H1 (cell line): ENCODE data around the gene SIK2. TPM values are rescaled to one million over a fixed set of nuclear protein-coding genes. Genes with fewer than 3 reads are reported as not detected.

ENCODE experiments used
- CTCF ChIA-PET: fragments of 300-600 bp; sonication (Branson Sonifier 250); formaldehyde crosslinking; loops from one replicate; lab custom pipeline; 2021; ENCODE audit not compliant: partially characterized antibody; lab: Charles Lee
- POLR2A ChIA-PET: fragments of 300-600 bp; sonication (Branson Sonifier 250); formaldehyde crosslinking; loops from one replicate; lab custom pipeline; 2021; ENCODE audit warnings: inconsistent platforms; ENCODE audit not compliant: partially characterized antibody; lab: Charles Lee
- DNase-seq, 2 experiments: peaks; one replicate each; pipeline versions ENCODE4 v3.0.0 to v3.0.0-alpha.2; 2010 to 2022; ENCODE audit warnings: low spot score in 2 of 2, low read depth in 1 of 2, mixed read lengths in 1 of 2
- FAIRE-seq: peaks from 2 replicates; lab custom pipeline; 2011; peaks lifted over from hg19 to GRCh38; lab: Jason Lieb, UNC
- H2AFZ ChIP-seq: 2 replicates; pipeline ENCODE4 v1.8.1; 2012; ENCODE audit warnings: low read length, inconsistent platforms
- H2AK5ac ChIP-seq: 2 replicates; pipeline ENCODE4 v1.6.1; 2013; ENCODE audit warnings: low read depth, low read length
- H2BK120ac ChIP-seq: replicated peaks from 2 replicates; pipeline ENCODE3; 2013; ENCODE audit warnings: low read depth, low read length, inconsistent platforms
- H2BK12ac ChIP-seq: 2 replicates; pipeline ENCODE4 v1.6.1; 2013; ENCODE audit warnings: low read depth, low read length
- H2BK15ac ChIP-seq: 2 replicates; pipeline ENCODE4 v1.6.1; 2013; ENCODE audit warnings: low read length
- H2BK20ac ChIP-seq: 2 replicates; pipeline ENCODE4 v1.6.1; 2013; ENCODE audit warnings: low read length
- H2BK5ac ChIP-seq: 2 replicates; pipeline ENCODE4 v1.6.1; 2013; ENCODE audit warnings: low read depth, low read length
- H3K14ac ChIP-seq: 2 replicates; pipeline ENCODE4 v1.6.1; 2013; ENCODE audit warnings: inconsistent platforms; ENCODE audit not compliant: insufficient read length
- H3K18ac ChIP-seq: 2 replicates; pipeline ENCODE4 v1.6.1; 2013; ENCODE audit warnings: low read length; ENCODE audit errors: extremely low read depth
- H3K23ac ChIP-seq: 2 replicates; pipeline ENCODE4 v1.6.1; 2013; ENCODE audit warnings: inconsistent platforms; ENCODE audit not compliant: insufficient read length
- H3K23me2 ChIP-seq: 2 replicates; pipeline ENCODE4 v1.6.1; 2013; ENCODE audit warnings: low read depth, low read length
- H3K27ac ChIP-seq: 2 replicates; pipeline ENCODE4 v1.6.1; 2011; ENCODE audit warnings: low read depth, low read length, inconsistent platforms
- H3K27me3 ChIP-seq, 4 experiments: replicated peaks in 1 of 4; 1 replicate in 1 of 4; 2 replicates in 3 of 4; pipeline versions ENCODE4 v1.6.1 to v1.8.1; 2011 to 2013; ENCODE audit warnings: low read length in 3 of 4, mild to moderate bottlenecking in 3 of 4, inconsistent platforms in 2 of 4, mixed read lengths in 2 of 4, moderate library complexity in 1 of 4; ENCODE audit not compliant: control insufficient read depth in 3 of 4, insufficient read depth in 3 of 4; ENCODE audit errors: extremely low read depth in 1 of 4
- H3K36me3 ChIP-seq, 4 experiments: 2 replicates each; pipeline versions ENCODE4 v1.6.1 to v1.8.1; 2011 to 2013; ENCODE audit warnings: mild to moderate bottlenecking in 4 of 4, low read length in 3 of 4, moderate library complexity in 2 of 4, control low read depth in 1 of 4, inconsistent platforms in 1 of 4; ENCODE audit not compliant: insufficient read depth in 4 of 4, control insufficient read depth in 2 of 4
- H3K4ac ChIP-seq: replicated peaks from 2 replicates; pipeline ENCODE3; 2013; ENCODE audit warnings: low read length, low read depth, mixed read lengths, inconsistent platforms; ENCODE audit not compliant: insufficient read length
- H3K4me1 ChIP-seq, 4 experiments: replicated peaks in 1 of 4; 1 replicate in 1 of 4; 2 replicates in 3 of 4; pipeline versions ENCODE4 v1.6.1 to v1.8.1; 2011 to 2013; ENCODE audit warnings: low read length in 3 of 4, inconsistent platforms in 2 of 4, mixed read lengths in 1 of 4; ENCODE audit not compliant: insufficient read depth in 4 of 4, control insufficient read depth in 3 of 4
- H3K4me2 ChIP-seq, 2 experiments: 2 replicates each; pipeline versions ENCODE4 v1.6.1 to v1.8.1; 2011 to 2013; ENCODE audit warnings: low read depth in 2 of 2, low read length in 2 of 2, control low read depth in 1 of 2, inconsistent platforms in 1 of 2, mild to moderate bottlenecking in 1 of 2; ENCODE audit not compliant: insufficient read depth in 1 of 2
- H3K4me3 ChIP-seq, 4 experiments: fragments of 200-600, 300-600 bp in 1 of 4; sonication (generic), shearing (Covaris generic), sonication (Bioruptor Twin) in 1 of 4; 2 replicates each; pipeline versions ENCODE4 v1.5.1 to v1.8.1; 2011 to 2016; ENCODE audit warnings: low read length in 4 of 4, low read depth in 3 of 4, control low read depth in 2 of 4, inconsistent platforms in 2 of 4, mild to moderate bottlenecking in 2 of 4, mixed read lengths in 1 of 4, moderate library complexity in 1 of 4; ENCODE audit not compliant: insufficient read depth in 2 of 4; ENCODE audit errors: extremely low read depth in 1 of 4
- H3K56ac ChIP-seq: replicated peaks from 2 replicates; pipeline ENCODE3; 2013; ENCODE audit warnings: low read depth, mild to moderate bottlenecking, mixed read lengths, low read length, inconsistent platforms; ENCODE audit not compliant: insufficient read length
- H3K79me1 ChIP-seq: 2 replicates; pipeline ENCODE4 v1.6.1; 2013; ENCODE audit warnings: low read depth, low read length, control low read depth
- H3K79me2 ChIP-seq, 2 experiments: 2 replicates each; pipeline versions ENCODE4 v1.6.1 to v1.8.1; 2012 to 2013; ENCODE audit warnings: low read length in 2 of 2, mild to moderate bottlenecking in 2 of 2, inconsistent platforms in 1 of 2; ENCODE audit not compliant: insufficient read depth in 2 of 2, control insufficient read depth in 1 of 2
- H3K9ac ChIP-seq, 4 experiments: replicated peaks in 1 of 4; 1 replicate in 1 of 4; 2 replicates in 3 of 4; pipeline versions ENCODE4 v1.6.1 to v1.8.1; 2011 to 2013; ENCODE audit warnings: low read depth in 3 of 4, low read length in 3 of 4, control low read depth in 2 of 4, mild to moderate bottlenecking in 2 of 4, moderate library complexity in 2 of 4, inconsistent platforms in 1 of 4; ENCODE audit errors: extremely low read depth in 1 of 4
- H3K9me3 ChIP-seq, 2 experiments: 2 replicates each; pipeline versions ENCODE4 v1.6.1 to v1.8.1; 2012 to 2013; ENCODE audit warnings: mild to moderate bottlenecking in 2 of 2, moderate library complexity in 2 of 2, control low read depth in 1 of 2, inconsistent platforms in 1 of 2, low read depth in 1 of 2, low read length in 1 of 2, mixed read lengths in 1 of 2; ENCODE audit not compliant: insufficient read depth in 2 of 2
- H4K20me1 ChIP-seq, 2 experiments: replicated peaks in 1 of 2; 2 replicates each; pipeline versions ENCODE3 to v1.8.1; 2011 to 2013; ENCODE audit warnings: inconsistent platforms in 2 of 2, low read length in 2 of 2, mild to moderate bottlenecking in 1 of 2; ENCODE audit not compliant: insufficient read depth in 2 of 2, control insufficient read depth in 1 of 2
- H4K5ac ChIP-seq: 2 replicates; pipeline ENCODE4 v1.6.1; 2013; ENCODE audit warnings: low read length, low read depth, mixed read lengths, inconsistent platforms; ENCODE audit not compliant: insufficient read length
- H4K8ac ChIP-seq: 2 replicates; pipeline ENCODE4 v1.8.0; 2013; ENCODE audit warnings: mild to moderate bottlenecking, moderate library complexity, low read length, inconsistent platforms; ENCODE audit not compliant: insufficient read depth; ENCODE audit errors: extremely low read depth
- H4K91ac ChIP-seq: replicated peaks from 2 replicates; pipeline ENCODE3; 2013; ENCODE audit warnings: low read length, mixed read lengths, inconsistent platforms; ENCODE audit not compliant: insufficient read length
- CBX8 ChIP-seq: fragments of 300-800, 300-1000 bp; sonication (generic); IDR thresholded peaks from 2 replicates; pipeline ENCODE4 v1.7.1; 2016; ENCODE audit warnings: low read depth, low read length, borderline replicate concordance
- FOSL1 ChIP-seq: IDR thresholded peaks from 2 replicates; pipeline ENCODE4 v1.6.1; 2011; ENCODE audit warnings: mild to moderate bottlenecking, low read depth, low read length, moderate library complexity; ENCODE audit not compliant: insufficient read depth
- JUND ChIP-seq: IDR thresholded peaks from 2 replicates; pipeline ENCODE4 v1.6.1; 2011; ENCODE audit warnings: mild to moderate bottlenecking, improper control_type of control experiment, low read length
- KDM5A ChIP-seq: fragments of 200-600 bp; IDR thresholded peaks from 2 replicates; pipeline ENCODE4 v1.7.1; 2012; ENCODE audit warnings: mild to moderate bottlenecking, low read length, inconsistent platforms, mixed read lengths
- SIN3A ChIP-seq, 2 experiments: IDR thresholded peaks in 1 of 2; conservative IDR thresholded peaks in 1 of 2; 2 replicates each; pipeline ENCODE4 v1.6.1; 2011 to 2012; ENCODE audit warnings: low read length in 2 of 2, improper control_type of control experiment in 1 of 2, low read depth in 1 of 2, mild to moderate bottlenecking in 1 of 2
- SIX5 ChIP-seq: IDR thresholded peaks from 2 replicates; pipeline ENCODE4 v1.6.1; 2011; ENCODE audit warnings: mild to moderate bottlenecking, low read depth, low read length
- TEAD4 ChIP-seq: IDR thresholded peaks from 2 replicates; pipeline ENCODE4 v1.6.1; 2012; ENCODE audit warnings: low read depth, low read length, inconsistent platforms, mixed read lengths
- WGBS, 2 experiments: shearing (Covaris generic) in 1 of 2; methylation state at CpG; one replicate each; pipeline versions ENCODE4 v1.1.6 to v1.1.7; 2013 to 2015; ENCODE audit warnings: low lambda C conversion rate in 2 of 2, mixed read lengths in 2 of 2, inconsistent platforms in 1 of 2, low coverage in 1 of 2, missing lambda C conversion rate in 1 of 2; ENCODE audit not compliant: insufficient replicate concordance in 2 of 2, insufficient coverage in 1 of 2, insufficient read length in 1 of 2; ENCODE audit errors: extremely low coverage in 1 of 2, missing lambda C conversion rate in 1 of 2; 5-methylcytosine and 5-hydroxymethylcytosine counted together
- polyA plus RNA-seq, 7 experiments: library from polyadenylated mRNA; depleted of rRNA in 3 of 7; stranded (reverse) in 5 of 7; unstranded in 2 of 7; fragments of >200 nt in 5 of 7; fragments of 200-250 nt in 2 of 7; gene quantifications; 1 replicate in 5 of 7; 2 replicates in 1 of 7; 4 replicates in 1 of 7; pipeline versions ENCODE4 v1.2.1 to v1.2.3, GENCODE V29; 2011 to 2013; ENCODE audit warnings: missing spikeins in 2 of 7, mixed read lengths in 2 of 7
- total RNA-seq: library from RNA; stranded (reverse); fragmentation: NEBNext Ultra II Directional; extraction: Animal tissue kit (Norgen Biotek cat#: 25700); gene quantifications from 2 replicates; pipeline ENCODE4 v1.2.1, GENCODE V29; 2021
- TF ChIP-seq, protein P1 (sequence below): IDR thresholded peaks from 2 replicates; pipeline ENCODE4 v1.6.1; 2011; ENCODE audit warnings: low read length, improper control_type of control experiment

SIK2 gene
- total and polyA plus RNA-seq, 2 of the 8 experiments (the other 6 are each of a cell fraction or from before 2014, with no cell fraction given), result 8.8 to 11.2 TPM

DNA sequence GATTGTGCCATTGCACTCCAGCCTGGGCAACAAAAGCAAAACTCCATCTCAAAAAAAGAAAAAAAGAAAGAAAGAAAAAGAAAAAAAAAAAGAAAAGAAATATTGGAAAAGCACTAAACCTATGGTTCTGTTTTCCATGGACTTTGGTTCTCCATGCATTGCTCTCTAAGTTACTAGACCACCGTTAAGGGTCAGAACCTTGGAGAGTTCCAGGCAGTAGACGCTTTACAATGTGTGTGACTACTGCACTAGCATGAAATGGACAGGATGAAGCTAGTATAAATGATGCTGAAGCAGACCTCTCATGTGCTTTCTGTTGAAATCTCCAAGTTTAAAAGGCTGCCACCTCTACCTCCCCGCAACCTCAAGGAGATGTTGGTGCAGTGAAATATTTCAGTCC is 63.5 kb downstream of the SIK2 start:
- CTCF ChIA-PET, result interaction anchor here (1.2 to 1.5 kb wide), 3 partner anchors 61 to 168 kb away, joined by 3 read pairs; no protein-coding TSS in a partner anchor
- DNase-seq, result no peak

More for the DNA sequence above, 63.5 kb downstream of the SIK2 start:
- Histone ChIP-seq H3K4ac (no peak overlapping the region), H3K4me1 (no peaks in the 10 kb centered on the region), H2BK5ac (no peak overlapping the region), H3K23me2 (peaks cover 2% of the 10 kb centered on the region; the same call in 1 of the 2 replicates), H4K8ac (no peak overlapping the region), H2AFZ (no peak overlapping the region), H2BK15ac (no peak overlapping the region), H3K27ac (no peak overlapping the region), H3K9ac (no peak overlapping the region), H4K20me1 (peaks cover 0 to 3% of the 10 kb centered on the region in 2 experiments), H2AK5ac (no peak overlapping the region), H3K4me2 (no peak overlapping the region), H3K18ac (no peak overlapping the region), H3K4me3 (no peak overlapping the region), H3K79me2 (no peaks in the 10 kb centered on the region), H4K5ac (no peak overlapping the region), H3K23ac (no peak overlapping the region), H3K27me3 (no peaks in the 10 kb centered on the region), H4K91ac (no peak overlapping the region), H2BK120ac (no peak overlapping the region), H2BK20ac (no peak overlapping the region), H2BK12ac (no peak overlapping the region), H3K9me3 (no peaks in the 10 kb centered on the region), H3K36me3 (no peaks in the 10 kb centered on the region), H3K14ac (no peak overlapping the region), H3K79me1 (no peaks in the 10 kb centered on the region), H3K56ac (no peak overlapping the region)
- no peak for TF ChIP-seq SIX5
- TF ChIP-seq KDM5A, result no peak
- TF ChIP-seq, protein P1, sequence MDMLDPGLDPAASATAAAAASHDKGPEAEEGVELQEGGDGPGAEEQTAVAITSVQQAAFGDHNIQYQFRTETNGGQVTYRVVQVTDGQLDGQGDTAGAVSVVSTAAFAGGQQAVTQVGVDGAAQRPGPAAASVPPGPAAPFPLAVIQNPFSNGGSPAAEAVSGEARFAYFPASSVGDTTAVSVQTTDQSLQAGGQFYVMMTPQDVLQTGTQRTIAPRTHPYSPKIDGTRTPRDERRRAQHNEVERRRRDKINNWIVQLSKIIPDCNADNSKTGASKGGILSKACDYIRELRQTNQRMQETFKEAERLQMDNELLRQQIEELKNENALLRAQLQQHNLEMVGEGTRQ, result no peak
- no peak for TF ChIP-seq SIN3A (conservative IDR thresholded peaks at IDR 0.05 in 1 of 2, IDR thresholded peaks at IDR 0.05 in 1 of 2; ENCODE audit: low read depth in 1 of 2, low read length in 2 of 2)
- TF ChIP-seq FOSL1, result no peak
- TF ChIP-seq JUND, result no peak
- TF ChIP-seq TEAD4, result no peak
- no peak for TF ChIP-seq CBX8
- POLR2A ChIA-PET, result no interaction called here
- 82% methylated on average over 3 of the region's 3 CpGs; no CpG with 5 or more reads in 1 of the 2 experiments for WGBS, 2 experiments
- peak; percentile 71 for FAIRE-seq
